Tibial nerve (tissue), 4 donors: ENCODE results near the gene GPR37L1. TPM values are rescaled to one million over a fixed set of nuclear protein-coding genes. Genes with fewer than 3 reads are reported as not detected.

Source experiments
- DNase-seq, 2 donors: peaks; one replicate each; pipeline ENCODE4 v3.0.0-alpha.2; 2019; ENCODE audit warnings: low spot score in 2 of 2
- H3K27ac ChIP-seq, 4 donors: fragments of 200-600 bp; sonication (generic) in 3 of 4; one replicate each; pipeline ENCODE4 v1.5.1; 2017 to 2019; ENCODE audit warnings: mild to moderate bottlenecking in 1 of 4
- H3K27me3 ChIP-seq, 2 donors: fragments of 200-600 bp; sonication (generic) in 1 of 2; one replicate each; pipeline versions ENCODE4 v1.5.1 to v1.6.0; 2017 to 2019
- H3K36me3 ChIP-seq, 3 donors: fragments of 200-600 bp; sonication (generic); one replicate each; pipeline ENCODE4 v1.5.1; 2018 to 2019
- H3K4me1 ChIP-seq, 4 donors: fragments of 200-600 bp; sonication (generic) in 3 of 4; one replicate each; pipeline ENCODE4 v1.5.1; 2017 to 2019
- H3K4me3 ChIP-seq, 4 donors: fragments of 200-600 bp; sonication (generic) in 3 of 4; one replicate each; pipeline ENCODE4 v1.5.1; 2017 to 2019; ENCODE audit warnings: mild to moderate bottlenecking in 1 of 4, moderate library complexity in 1 of 4
- H3K9me3 ChIP-seq, 4 donors: fragments of 200-600 bp; sonication (generic) in 3 of 4; one replicate each; pipeline ENCODE4 v1.5.1; 2017 to 2019
- EP300 ChIP-seq, 2 donors: sonication (generic); formaldehyde crosslinking; IDR thresholded peaks; one replicate each; pipeline ENCODE4 v1.6.1; 2017; ENCODE audit warnings: antibody characterized with exemption in 2 of 2, mild to moderate bottlenecking in 1 of 2
- POLR2A ChIP-seq, 2 donors: fragments of 450-650 bp; IDR thresholded peaks; one replicate each; pipeline ENCODE4 v1.6.1; 2017; ENCODE audit warnings: antibody characterized with exemption in 2 of 2, mild to moderate bottlenecking in 2 of 2, moderate library complexity in 2 of 2
- WGBS, 2 donors: methylation state at CpG; one replicate each; pipeline ENCODE4 v1.1.5; 2018; 5-methylcytosine and 5-hydroxymethylcytosine counted together
- total RNA-seq, 4 donors: library from RNA; depleted of rRNA; stranded (reverse); fragments of >200 nt; gene quantifications; one replicate each; pipeline ENCODE4 v1.1.0, GENCODE V29; 2016
- TF ChIP-seq, protein P1 (sequence below), 5 experiments: fragments of 200-600 bp in 3 of 5; fragments of 450-650 bp in 2 of 5; sonication (generic) in 3 of 5; IDR thresholded peaks; one replicate each; pipeline ENCODE4 v1.5.1; 2016 to 2019; ENCODE audit warnings: antibody characterized with exemption in 5 of 5, mild to moderate bottlenecking in 3 of 5, moderate library complexity in 2 of 5

The GPR37L1 gene
- total RNA-seq, 4 donors from 2014 or later: 13.8 to 26.3 (median 24.3) TPM

DNA sequence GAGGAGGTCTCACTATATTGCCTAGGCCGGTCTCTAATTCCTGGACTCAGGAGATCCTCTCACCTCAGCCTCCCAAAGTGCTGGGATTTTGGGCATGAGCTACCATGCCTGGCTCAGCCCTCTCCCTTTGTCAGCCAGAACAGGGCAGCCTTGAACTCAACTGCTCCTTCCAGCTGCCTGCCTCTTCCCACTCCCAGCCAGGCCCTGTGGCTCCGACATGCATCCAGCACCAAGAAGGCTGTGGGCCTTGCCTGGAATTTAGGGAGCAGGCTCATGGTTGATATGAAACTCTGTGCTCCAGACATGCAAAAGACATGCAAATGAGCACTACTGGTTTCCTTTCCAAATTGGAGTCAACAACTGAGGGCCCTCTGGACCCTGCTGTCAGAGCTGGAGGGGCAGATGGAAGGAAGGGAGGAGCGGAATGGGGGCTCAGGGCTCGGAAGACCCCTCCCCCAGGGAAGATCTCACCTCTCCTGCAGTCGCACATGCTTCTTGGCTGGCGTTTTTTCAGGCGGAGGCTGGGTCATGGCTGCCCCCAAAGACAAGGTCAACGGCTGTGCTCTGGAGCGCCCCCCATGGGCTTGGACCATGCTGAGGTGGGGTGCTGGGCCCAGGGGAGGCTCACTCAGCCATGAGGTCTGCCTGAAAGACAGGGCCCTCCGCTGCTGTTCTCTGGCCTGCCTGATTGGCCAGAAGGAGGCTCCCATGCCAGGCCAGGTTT, 36.3 kb downstream of the GPR37L1 start:
- Histone ChIP-seq H3K4me3 (peak overlapping the region in 2 of 4 donors; percentile 32), H3K27ac (peak overlapping the region in 1 of 4 donors; percentile 80)
- no peak for DNase-seq

GRCh38 chr1:202159534-202160371, 37.0 kb downstream of the GPR37L1 start:
- Histone ChIP-seq H3K4me1 (peaks cover 0 to 52% (median 20%) of the 10 kb centered on the region in 4 donors), H3K27ac (peak overlapping the region in 2 of 4 donors; percentile 38 to 80), H3K9me3 (no peaks in the 10 kb centered on the region), H3K4me3 (peak overlapping the region in 3 of 4 donors; percentile 6 to 32 (median 32)), H3K36me3 (no peaks in the 10 kb centered on the region), H3K27me3 (no peaks in the 10 kb centered on the region)
- TF ChIP-seq POLR2A (IDR thresholded peaks at IDR 0.05) (no peak), EP300 (IDR thresholded peaks at IDR 0.05) (no peak)
- TF ChIP-seq, protein P1, sequence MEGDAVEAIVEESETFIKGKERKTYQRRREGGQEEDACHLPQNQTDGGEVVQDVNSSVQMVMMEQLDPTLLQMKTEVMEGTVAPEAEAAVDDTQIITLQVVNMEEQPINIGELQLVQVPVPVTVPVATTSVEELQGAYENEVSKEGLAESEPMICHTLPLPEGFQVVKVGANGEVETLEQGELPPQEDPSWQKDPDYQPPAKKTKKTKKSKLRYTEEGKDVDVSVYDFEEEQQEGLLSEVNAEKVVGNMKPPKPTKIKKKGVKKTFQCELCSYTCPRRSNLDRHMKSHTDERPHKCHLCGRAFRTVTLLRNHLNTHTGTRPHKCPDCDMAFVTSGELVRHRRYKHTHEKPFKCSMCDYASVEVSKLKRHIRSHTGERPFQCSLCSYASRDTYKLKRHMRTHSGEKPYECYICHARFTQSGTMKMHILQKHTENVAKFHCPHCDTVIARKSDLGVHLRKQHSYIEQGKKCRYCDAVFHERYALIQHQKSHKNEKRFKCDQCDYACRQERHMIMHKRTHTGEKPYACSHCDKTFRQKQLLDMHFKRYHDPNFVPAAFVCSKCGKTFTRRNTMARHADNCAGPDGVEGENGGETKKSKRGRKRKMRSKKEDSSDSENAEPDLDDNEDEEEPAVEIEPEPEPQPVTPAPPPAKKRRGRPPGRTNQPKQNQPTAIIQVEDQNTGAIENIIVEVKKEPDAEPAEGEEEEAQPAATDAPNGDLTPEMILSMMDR (IDR thresholded peaks at IDR 0.05): no peak
- no peak for DNase-seq
- WGBS, 2 donors: 78 to 81% methylated on average over 16 of the region's 16 CpGs

More for the DNA sequence above, 36.3 kb downstream of the GPR37L1 start:
- TF ChIP-seq, protein P1 (IDR thresholded peaks at IDR 0.05): no peak
- TF ChIP-seq EP300 (IDR thresholded peaks at IDR 0.05) (no peak), POLR2A (IDR thresholded peaks at IDR 0.05) (no peak)
- H3K9me3 ChIP-seq: no peaks in the 10 kb centered on the region
- WGBS, 2 donors: 87 to 88% methylated on average over 9 to 10 of the region's 10 CpGs
- peaks cover 0 to 48% (median 15%) of the 10 kb centered on the region in 4 donors for H3K4me1 ChIP-seq
- H3K36me3 ChIP-seq: no peaks in the 10 kb centered on the region
- no peaks in the 10 kb centered on the region for H3K27me3 ChIP-seq

DNA sequence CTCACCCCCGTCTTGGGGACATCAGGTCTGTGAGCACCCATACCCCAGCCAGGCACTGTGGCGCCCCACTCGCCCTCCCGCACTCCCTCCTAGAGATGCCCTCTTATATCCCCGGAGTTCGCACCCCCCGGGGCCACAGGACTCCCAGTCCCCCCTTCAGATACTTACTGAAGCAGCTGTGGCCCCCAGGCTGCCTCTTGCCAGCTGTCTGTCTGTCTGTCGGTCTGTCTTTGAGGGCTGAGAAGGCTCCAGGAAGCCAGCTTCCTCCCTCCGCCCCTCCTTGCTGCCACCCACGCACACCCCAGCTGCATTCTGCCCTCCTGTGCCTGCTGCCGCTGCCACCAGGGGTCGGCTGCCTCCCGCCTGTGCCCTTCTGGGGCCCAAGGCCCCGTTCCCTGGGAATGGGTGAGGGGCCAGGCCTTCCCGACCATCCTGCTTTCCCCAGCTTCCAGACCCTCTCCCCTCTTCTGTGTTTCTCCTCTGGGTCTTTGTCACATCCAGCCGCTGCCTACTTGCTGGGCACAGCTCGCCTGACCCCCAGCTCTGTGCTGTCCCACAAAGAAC, 37.7 kb downstream of the GPR37L1 start, which contains the start of gene PTPN7:
Gene PTPN7, minus strand, starts transcription at position 226 of the 564 bp plus-strand sequence. CDS start 1,200 bp downstream, outside the sequence.
- H3K4me1 ChIP-seq: peaks cover 0 to 50% (median 20%) of the 10 kb centered on the region in 4 donors
- peak within 1 kb of the TSS in 2 of 4 donors; percentile 39 to 80 for H3K27ac ChIP-seq
- H3K4me3 ChIP-seq: peak within 1 kb of the TSS in 3 of 4 donors; percentile 6 to 32 (median 32)

DNA sequence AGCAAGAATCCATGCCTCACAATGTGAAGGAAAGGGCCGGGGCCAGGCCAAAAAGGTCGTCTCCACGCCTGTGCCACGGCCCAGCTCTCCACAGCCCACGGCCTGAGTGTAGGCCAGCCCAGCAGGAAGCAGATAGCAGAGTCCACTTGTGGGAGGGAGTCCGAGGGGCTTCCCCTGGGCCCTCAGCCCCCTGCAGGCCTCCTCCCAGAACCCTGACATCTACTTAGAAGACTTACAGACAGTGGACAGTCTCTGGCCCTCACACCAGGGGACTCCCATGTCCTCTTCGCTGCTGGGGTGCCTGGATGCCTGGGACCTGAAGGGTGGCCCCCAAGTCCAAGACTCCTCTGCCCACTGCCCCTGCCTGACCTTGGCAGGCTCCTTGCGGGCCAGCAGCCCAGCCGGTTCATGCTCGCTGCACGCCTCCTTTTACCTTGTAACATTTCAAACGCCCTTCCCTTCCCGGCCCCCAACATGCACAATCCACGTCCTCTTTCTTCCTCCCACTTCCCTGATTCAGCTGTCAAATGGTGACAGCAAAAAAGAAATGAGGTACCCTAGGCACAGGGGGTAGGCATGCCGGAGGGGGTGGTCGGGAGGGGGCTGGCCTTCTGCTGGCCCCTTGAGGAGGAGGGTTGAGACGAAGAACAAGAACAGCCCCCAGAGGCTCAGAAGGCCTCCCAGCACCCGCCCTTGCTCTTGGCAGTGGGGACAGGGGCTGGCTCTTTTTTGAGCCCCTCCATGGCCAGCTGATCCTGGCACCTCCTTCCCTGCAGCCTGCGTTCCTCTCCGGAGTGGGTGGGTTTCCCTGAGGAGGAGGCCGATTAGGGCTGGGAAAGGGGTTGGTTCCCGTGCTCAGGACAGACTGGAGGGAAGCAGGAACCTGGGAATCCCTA, 38.7 kb downstream of the GPR37L1 start:
- Histone ChIP-seq H3K27me3 (no peaks in the 10 kb centered on the region), H3K9me3 (no peaks in the 10 kb centered on the region), H3K4me1 (peaks cover 0 to 53% (median 22%) of the 10 kb centered on the region in 4 donors), H3K27ac (peak overlapping the region in 2 of 4 donors; percentile 39 to 80), H3K36me3 (no peaks in the 10 kb centered on the region), H3K4me3 (no peak overlapping the region)
- TF ChIP-seq POLR2A (IDR thresholded peaks at IDR 0.05) (no peak), EP300 (IDR thresholded peaks at IDR 0.05) (no peak)
- TF ChIP-seq, protein P1 (IDR thresholded peaks at IDR 0.05): no peak
- DNase-seq: no peak
- 53 to 60% methylated on average over 22 of the region's 22 CpGs for WGBS, 2 donors

More for the DNA sequence above, 37.7 kb downstream of the GPR37L1 start, which contains the start of gene PTPN7:
- H3K9me3 ChIP-seq: no peaks in the 10 kb centered on the region
- no peak for DNase-seq
- no peaks in the 10 kb centered on the region for H3K27me3 ChIP-seq
- no peaks in the 10 kb centered on the region for H3K36me3 ChIP-seq
- TF ChIP-seq, protein P1 (IDR thresholded peaks at IDR 0.05): peak in 3 of 5 experiments; percentile 5 to 35 (median 18)
- TF ChIP-seq POLR2A (IDR thresholded peaks at IDR 0.05): no peak
- TF ChIP-seq EP300 (IDR thresholded peaks at IDR 0.05): no peak
- WGBS, 2 donors: 58 to 59% methylated on average over 17 of the region's 17 CpGs
